ENCODE results near the gene NFS1.
"Not testable (repeated sequence)": the region's sequence is repeated elsewhere in the genome, so short reads cannot be mapped to it uniquely, and the experiment has no call there.

NFS1 gene

GRCh38 chr20:35699127-35699956 lies at the start of gene NFS1, which contains the start of gene ROMO1:
TSS of gene NFS1 (minus strand) at chr20:35699352. CDS start at chr20:35699288, 64 bp downstream.
TSS of gene ROMO1 (plus strand) at chr20:35699405. CDS start at chr20:35699633, 228 bp downstream.
- peak; percentile 69 to 82 for DNase-seq (ENCODE audit: low read depth in 1 of 2, low spot score in 1 of 2)

GRCh38 chr20:35744492-35744841 lies 45.3 kb upstream of the NFS1 start:
- not testable (repeated sequence) for DNase-seq (ENCODE audit: low read depth in 1 of 2, low spot score in 1 of 2)

- DNase-seq (ENCODE audit: low read depth in 1 of 2, low spot score in 1 of 2), result no peak
Measured at GRCh38 chr20:35743693-35744491, 44.7 kb upstream of the NFS1 start.

GRCh38 chr20:35742741-35743523 lies 43.8 kb upstream of the NFS1 start:
- DNase-seq (ENCODE audit: low read depth in 1 of 2, low spot score in 1 of 2), result no peak

GRCh38 chr20:35741892-35742740 lies 43.0 kb upstream of the NFS1 start, which contains the start of gene RBM39:
TSS of gene RBM39 (minus strand) at chr20:35742260. CDS start at chr20:35740874, 1,386 bp downstream.
- peak; percentile 93 to 97 for DNase-seq (ENCODE audit: low read depth in 1 of 2, low spot score in 1 of 2)

- no peak for DNase-seq (ENCODE audit: low read depth in 1 of 2, low spot score in 1 of 2)
Measured at GRCh38 chr20:35739294-35740163, 40.4 kb upstream of the NFS1 start.

- no peak for DNase-seq (ENCODE audit: low read depth in 1 of 2, low spot score in 1 of 2)
Measured at GRCh38 chr20:35738410-35739179, 39.4 kb upstream of the NFS1 start.

GRCh38 chr20:35737865-35738333 lies 38.7 kb upstream of the NFS1 start:
- no peak for DNase-seq (ENCODE audit: low read depth in 1 of 2, low spot score in 1 of 2)

GRCh38 chr20:35735826-35736470 lies 36.8 kb upstream of the NFS1 start:
- DNase-seq (ENCODE audit: low read depth in 1 of 2, low spot score in 1 of 2), result no peak

GRCh38 chr20:35734777-35735649 lies 35.9 kb upstream of the NFS1 start:
- no peak for DNase-seq (ENCODE audit: low read depth in 1 of 2, low spot score in 1 of 2)

- no peak for DNase-seq (ENCODE audit: low read depth in 1 of 2, low spot score in 1 of 2)
Measured at GRCh38 chr20:35734374-35734773, 35.2 kb upstream of the NFS1 start.

GRCh38 chr20:35732644-35732982 lies 33.5 kb upstream of the NFS1 start:
- DNase-seq (ENCODE audit: low read depth in 1 of 2, low spot score in 1 of 2), result no peak

GRCh38 chr20:35731862-35732643 lies 32.9 kb upstream of the NFS1 start:
- no peak for DNase-seq (ENCODE audit: low read depth in 1 of 2, low spot score in 1 of 2)

- no peak for DNase-seq (ENCODE audit: low read depth in 1 of 2, low spot score in 1 of 2)
Measured at GRCh38 chr20:35731469-35731788, 32.3 kb upstream of the NFS1 start.

- no peak for DNase-seq (ENCODE audit: low read depth in 1 of 2, low spot score in 1 of 2)
Measured at GRCh38 chr20:35730583-35731468, 31.7 kb upstream of the NFS1 start.

All from stimulated activated CD4-positive, alpha-beta T cell treated with anti-CD3 and anti-CD28 coated beads, Interleukin-15, amount 100 ng/mL, for 1 hour (primary cell).